Measurements from ENCODE around the gene GPRIN3.

GPRIN3 gene

DNA sequence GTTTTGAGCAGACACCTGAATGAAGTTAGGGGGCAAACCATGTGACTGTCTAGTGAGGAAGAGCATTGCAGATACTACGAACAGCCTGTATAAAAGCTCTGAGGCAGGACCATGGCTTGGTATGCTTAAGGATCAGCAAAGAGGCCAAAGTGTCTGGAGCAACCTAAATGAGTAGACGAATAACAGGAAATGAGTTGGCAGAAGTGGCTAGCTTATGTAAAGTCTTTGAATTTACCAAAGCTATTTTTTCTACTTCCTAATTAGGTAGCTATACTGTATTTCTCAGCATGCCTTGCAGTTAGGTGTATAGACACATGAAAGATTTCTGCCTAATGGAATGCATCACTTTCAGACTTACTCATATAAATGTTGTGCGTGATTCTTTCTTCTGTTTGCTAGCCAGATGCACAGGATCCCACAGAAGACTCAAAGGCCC lies 9.3 kb upstream of the GPRIN3 start:
- H3K4me2 ChIP-seq (ENCODE audit: low read depth, low read length, poor library complexity, severe bottlenecking) = peak overlapping the region; percentile 42
- no peaks in the 10 kb centered on the region for H3K27me3 ChIP-seq (ENCODE audit: insufficient read depth, low read length, poor library complexity, severe bottlenecking)
- H2AFZ ChIP-seq (ENCODE audit: low read length) = peak overlapping the region; percentile 68
- H3K9me2 ChIP-seq (replicated peaks; ENCODE audit: low read depth, low read length) = no peaks in the 10 kb centered on the region
- no peaks in the 10 kb centered on the region for H3K79me2 ChIP-seq (ENCODE audit: insufficient read depth, low read length)
- no peaks in the 10 kb centered on the region; the same call in 1 of the 2 replicates for H3F3A ChIP-seq (ENCODE audit: low read depth)
- TF ChIP-seq, protein P1, sequence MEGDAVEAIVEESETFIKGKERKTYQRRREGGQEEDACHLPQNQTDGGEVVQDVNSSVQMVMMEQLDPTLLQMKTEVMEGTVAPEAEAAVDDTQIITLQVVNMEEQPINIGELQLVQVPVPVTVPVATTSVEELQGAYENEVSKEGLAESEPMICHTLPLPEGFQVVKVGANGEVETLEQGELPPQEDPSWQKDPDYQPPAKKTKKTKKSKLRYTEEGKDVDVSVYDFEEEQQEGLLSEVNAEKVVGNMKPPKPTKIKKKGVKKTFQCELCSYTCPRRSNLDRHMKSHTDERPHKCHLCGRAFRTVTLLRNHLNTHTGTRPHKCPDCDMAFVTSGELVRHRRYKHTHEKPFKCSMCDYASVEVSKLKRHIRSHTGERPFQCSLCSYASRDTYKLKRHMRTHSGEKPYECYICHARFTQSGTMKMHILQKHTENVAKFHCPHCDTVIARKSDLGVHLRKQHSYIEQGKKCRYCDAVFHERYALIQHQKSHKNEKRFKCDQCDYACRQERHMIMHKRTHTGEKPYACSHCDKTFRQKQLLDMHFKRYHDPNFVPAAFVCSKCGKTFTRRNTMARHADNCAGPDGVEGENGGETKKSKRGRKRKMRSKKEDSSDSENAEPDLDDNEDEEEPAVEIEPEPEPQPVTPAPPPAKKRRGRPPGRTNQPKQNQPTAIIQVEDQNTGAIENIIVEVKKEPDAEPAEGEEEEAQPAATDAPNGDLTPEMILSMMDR (conservative IDR thresholded peaks at IDR 0.05; ENCODE audit: low read length) = no peak
- no peak for TF ChIP-seq EZH2phosphoT487 (IDR thresholded peaks at IDR 0.05; ENCODE audit: borderline replicate concordance)
- peaks cover 25% of the 10 kb centered on the region for H3K4me1 ChIP-seq (ENCODE audit: insufficient read depth, low read length, poor library complexity, severe bottlenecking)
- H3K36me3 ChIP-seq (ENCODE audit: insufficient read depth, low read length) = no peaks in the 10 kb centered on the region
- peak overlapping the region; percentile 5 for H3K4me3 ChIP-seq (ENCODE audit: low read length, poor library complexity, severe bottlenecking)
- peak overlapping the region; percentile 22 for H3K9ac ChIP-seq (ENCODE audit: low read depth, low read length, poor library complexity, severe bottlenecking)
- H3K9me3 ChIP-seq (ENCODE audit: insufficient read depth, low read depth, low read length) = no peaks in the 10 kb centered on the region
- H4K20me1 ChIP-seq (ENCODE audit: insufficient read depth, low read length, poor library complexity, severe bottlenecking) = no peaks in the 10 kb centered on the region

DNA sequence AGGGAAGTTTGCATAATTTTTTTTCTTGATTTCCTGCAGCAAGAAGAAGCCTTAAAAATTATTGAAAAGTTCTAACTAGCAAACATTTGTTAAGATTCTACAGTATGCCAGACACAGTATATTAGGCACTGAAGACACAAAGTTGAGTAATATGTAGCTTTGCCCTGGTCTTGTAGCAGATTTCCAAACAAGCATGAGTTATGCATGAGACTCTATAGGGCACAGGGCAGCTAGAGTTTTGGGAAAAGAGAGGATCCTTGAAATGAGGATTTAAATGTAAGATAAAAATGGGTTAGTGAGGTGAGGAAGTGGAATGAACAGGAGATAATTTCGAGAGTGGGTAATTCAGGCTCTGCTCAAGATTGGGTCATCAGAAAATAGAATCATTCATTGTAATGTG lies 8.6 kb upstream of the GPRIN3 start:
- Histone ChIP-seq H3K27me3 (ENCODE audit: insufficient read depth, low read length, poor library complexity, severe bottlenecking) (no peaks in the 10 kb centered on the region), H3K9ac (ENCODE audit: low read depth, low read length, poor library complexity, severe bottlenecking) (no peak overlapping the region), H3K9me3 (ENCODE audit: insufficient read depth, low read depth, low read length) (no peaks in the 10 kb centered on the region), H3F3A (ENCODE audit: low read depth) (no peaks in the 10 kb centered on the region; the same call in 1 of the 2 replicates), H3K79me2 (ENCODE audit: insufficient read depth, low read length) (no peaks in the 10 kb centered on the region), H4K20me1 (ENCODE audit: insufficient read depth, low read length, poor library complexity, severe bottlenecking) (no peaks in the 10 kb centered on the region), H3K36me3 (ENCODE audit: insufficient read depth, low read length) (no peaks in the 10 kb centered on the region), H3K4me1 (ENCODE audit: insufficient read depth, low read length, poor library complexity, severe bottlenecking) (peaks cover 25% of the 10 kb centered on the region), H3K9me2 (replicated peaks; ENCODE audit: low read depth, low read length) (no peaks in the 10 kb centered on the region), H3K4me2 (ENCODE audit: low read depth, low read length, poor library complexity, severe bottlenecking) (peak overlapping the region; percentile 42), H3K4me3 (ENCODE audit: low read length, poor library complexity, severe bottlenecking) (no peak overlapping the region), H2AFZ (ENCODE audit: low read length) (peak overlapping the region; percentile 68; the same call in 1 of the 2 replicates)
- TF ChIP-seq, protein P1 (conservative IDR thresholded peaks at IDR 0.05; ENCODE audit: low read length) = no peak
- TF ChIP-seq EZH2phosphoT487 (IDR thresholded peaks at IDR 0.05; ENCODE audit: borderline replicate concordance) = no peak

DNA sequence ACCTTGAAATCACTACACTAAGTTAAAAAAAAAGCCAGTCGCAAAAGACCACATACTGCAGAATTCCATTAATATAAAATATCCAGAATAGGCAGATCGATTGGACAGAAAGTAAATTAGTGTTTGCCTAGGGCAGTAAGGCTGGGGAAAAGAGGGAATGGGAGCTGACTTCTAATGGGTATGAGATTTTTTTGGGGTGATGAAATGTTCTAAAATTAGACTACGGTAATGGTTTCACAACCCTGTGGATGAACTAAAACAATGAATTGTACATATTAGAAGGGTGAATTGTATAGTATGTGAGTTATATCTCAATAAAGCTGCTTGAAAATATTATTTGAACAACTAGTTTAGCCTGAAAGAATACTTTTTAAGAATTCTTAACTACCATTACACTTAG lies 6.7 kb upstream of the GPRIN3 start:
- H3K9ac ChIP-seq (ENCODE audit: low read depth, low read length, poor library complexity, severe bottlenecking) = no peak overlapping the region
- no peaks in the 10 kb centered on the region for H4K20me1 ChIP-seq (ENCODE audit: insufficient read depth, low read length, poor library complexity, severe bottlenecking)
- no peaks in the 10 kb centered on the region for H3K27me3 ChIP-seq (ENCODE audit: insufficient read depth, low read length, poor library complexity, severe bottlenecking)
- TF ChIP-seq, protein P1 (conservative IDR thresholded peaks at IDR 0.05; ENCODE audit: low read length) = no peak
- no peak for TF ChIP-seq EZH2phosphoT487 (IDR thresholded peaks at IDR 0.05; ENCODE audit: borderline replicate concordance)
- no peaks in the 10 kb centered on the region for H3K36me3 ChIP-seq (ENCODE audit: insufficient read depth, low read length)
- peaks cover 6% of the 10 kb centered on the region for H3F3A ChIP-seq (ENCODE audit: low read depth)
- H3K4me3 ChIP-seq (ENCODE audit: low read length, poor library complexity, severe bottlenecking) = no peak overlapping the region
- H3K79me2 ChIP-seq (ENCODE audit: insufficient read depth, low read length) = no peaks in the 10 kb centered on the region
- H3K9me3 ChIP-seq (ENCODE audit: insufficient read depth, low read depth, low read length) = no peaks in the 10 kb centered on the region
- no peaks in the 10 kb centered on the region for H3K9me2 ChIP-seq (replicated peaks; ENCODE audit: low read depth, low read length)
- peaks cover 35% of the 10 kb centered on the region for H3K4me1 ChIP-seq (ENCODE audit: insufficient read depth, low read length, poor library complexity, severe bottlenecking)
- H2AFZ ChIP-seq (ENCODE audit: low read length) = no peak overlapping the region
- H3K4me2 ChIP-seq (ENCODE audit: low read depth, low read length, poor library complexity, severe bottlenecking) = no peak overlapping the region

Measured in Loucy (cell line).